Measurements from ENCODE around the gene XG.

Gene XG

DNA sequence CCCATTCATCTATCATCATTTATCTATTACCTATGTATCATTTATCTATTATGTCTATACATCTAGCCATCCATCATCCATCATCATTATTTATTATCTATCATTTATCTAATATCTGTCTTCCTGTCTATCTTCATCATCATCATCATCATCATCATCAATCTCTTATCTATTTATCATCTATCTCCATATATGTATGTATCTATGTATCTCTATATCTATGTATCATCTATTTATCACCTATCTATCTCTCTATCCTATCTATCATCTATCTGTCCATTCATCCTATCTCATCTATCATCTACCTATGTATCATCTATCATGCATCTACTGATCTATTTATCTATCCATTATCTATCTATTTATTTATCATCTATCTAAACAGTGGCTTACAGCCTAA lies 73.0 kb downstream of the XG start:
- TF ChIP-seq, protein P1, sequence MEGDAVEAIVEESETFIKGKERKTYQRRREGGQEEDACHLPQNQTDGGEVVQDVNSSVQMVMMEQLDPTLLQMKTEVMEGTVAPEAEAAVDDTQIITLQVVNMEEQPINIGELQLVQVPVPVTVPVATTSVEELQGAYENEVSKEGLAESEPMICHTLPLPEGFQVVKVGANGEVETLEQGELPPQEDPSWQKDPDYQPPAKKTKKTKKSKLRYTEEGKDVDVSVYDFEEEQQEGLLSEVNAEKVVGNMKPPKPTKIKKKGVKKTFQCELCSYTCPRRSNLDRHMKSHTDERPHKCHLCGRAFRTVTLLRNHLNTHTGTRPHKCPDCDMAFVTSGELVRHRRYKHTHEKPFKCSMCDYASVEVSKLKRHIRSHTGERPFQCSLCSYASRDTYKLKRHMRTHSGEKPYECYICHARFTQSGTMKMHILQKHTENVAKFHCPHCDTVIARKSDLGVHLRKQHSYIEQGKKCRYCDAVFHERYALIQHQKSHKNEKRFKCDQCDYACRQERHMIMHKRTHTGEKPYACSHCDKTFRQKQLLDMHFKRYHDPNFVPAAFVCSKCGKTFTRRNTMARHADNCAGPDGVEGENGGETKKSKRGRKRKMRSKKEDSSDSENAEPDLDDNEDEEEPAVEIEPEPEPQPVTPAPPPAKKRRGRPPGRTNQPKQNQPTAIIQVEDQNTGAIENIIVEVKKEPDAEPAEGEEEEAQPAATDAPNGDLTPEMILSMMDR (IDR thresholded peaks at IDR 0.05; ENCODE audit: low read depth, low read length, poor library complexity, severe bottlenecking) = no peak
- TF ChIP-seq EZH2phosphoT487 (IDR thresholded peaks at IDR 0.05; ENCODE audit: borderline replicate concordance, low read length) = no peak
- H3F3A ChIP-seq (ENCODE audit: control insufficient read depth, insufficient read depth) = no peaks in the 10 kb centered on the region
- H4K20me1 ChIP-seq (ENCODE audit: control insufficient read depth, insufficient read depth, low read depth, low read length) = no peaks in the 10 kb centered on the region
- no peaks in the 10 kb centered on the region for H3K36me3 ChIP-seq (ENCODE audit: control insufficient read depth, low read length)
- no peaks in the 10 kb centered on the region for H3K4me1 ChIP-seq (ENCODE audit: control insufficient read depth, low read length)
- no peak overlapping the region for H3K27ac ChIP-seq (ENCODE audit: low read depth, low read length)
- H3K9me2 ChIP-seq (replicated peaks; ENCODE audit: control insufficient read depth, low read length) = no peaks in the 10 kb centered on the region
- H3K79me2 ChIP-seq (ENCODE audit: control insufficient read depth, low read length) = no peaks in the 10 kb centered on the region
- H3K4me2 ChIP-seq (ENCODE audit: low read length) = no peak overlapping the region
- no peaks in the 10 kb centered on the region for H3K27me3 ChIP-seq (ENCODE audit: control insufficient read depth, low read length)
- no peaks in the 10 kb centered on the region for H3K9me3 ChIP-seq (ENCODE audit: control insufficient read depth, insufficient read depth, low read length)
- H3K4me3 ChIP-seq (ENCODE audit: low read length) = no peak overlapping the region

DNA sequence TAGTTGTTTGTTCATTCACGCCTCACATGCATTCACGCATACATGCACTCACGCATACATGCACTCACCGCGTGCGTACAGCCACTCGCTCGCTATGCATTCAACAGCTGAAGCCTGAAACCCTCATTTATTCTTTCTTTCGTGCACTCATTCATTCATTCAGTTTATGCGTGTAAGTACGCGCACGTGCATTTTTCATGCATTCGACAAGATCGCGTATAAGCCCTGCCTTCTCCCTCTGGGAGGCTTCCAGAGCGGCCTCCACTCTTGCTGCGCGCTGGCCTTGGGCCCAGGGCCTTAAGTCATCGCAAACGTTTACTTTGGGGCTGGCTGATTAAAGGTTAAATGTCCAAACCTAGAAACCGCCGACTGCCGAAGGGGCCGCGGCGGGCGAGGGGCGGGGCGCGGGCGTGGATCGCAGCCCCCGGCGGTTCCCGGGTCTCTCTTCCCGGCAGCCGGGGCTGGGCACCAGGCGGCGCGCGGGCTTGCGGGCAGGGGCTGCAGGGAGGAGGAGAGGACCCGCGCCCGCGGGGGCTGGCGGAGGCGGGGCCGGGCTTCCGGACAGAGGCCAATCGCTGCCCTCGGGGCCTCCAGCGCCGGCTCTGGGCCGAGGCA lies 76.6 kb downstream of the XG start, which contains the start of gene GYG2:
TSS of gene GYG2 (plus strand) at position 587 of the 615 bp plus-strand sequence. CDS start 1,259 bp downstream, outside the sequence.
- TF ChIP-seq, protein P1 (IDR thresholded peaks at IDR 0.05; ENCODE audit: low read depth, low read length, poor library complexity, severe bottlenecking) = no peak
- TF ChIP-seq EZH2phosphoT487 (IDR thresholded peaks at IDR 0.05; ENCODE audit: borderline replicate concordance, low read length) = no peak
- Histone ChIP-seq H3K79me2 (ENCODE audit: control insufficient read depth, low read length) (no peaks in the 10 kb centered on the region), H3K4me2 (ENCODE audit: low read length) (no peak within 1 kb of the TSS), H3F3A (ENCODE audit: control insufficient read depth, insufficient read depth) (no peaks in the 10 kb centered on the region), H3K9me2 (replicated peaks; ENCODE audit: control insufficient read depth, low read length) (no peaks in the 10 kb centered on the region), H3K36me3 (ENCODE audit: control insufficient read depth, low read length) (no peaks in the 10 kb centered on the region), H3K4me1 (ENCODE audit: control insufficient read depth, low read length) (no peaks in the 10 kb centered on the region), H3K27ac (ENCODE audit: low read depth, low read length) (no peak within 1 kb of the TSS), H4K20me1 (ENCODE audit: control insufficient read depth, insufficient read depth, low read depth, low read length) (no peaks in the 10 kb centered on the region), H3K27me3 (ENCODE audit: control insufficient read depth, low read length) (no peaks in the 10 kb centered on the region), H3K9me3 (ENCODE audit: control insufficient read depth, insufficient read depth, low read length) (no peaks in the 10 kb centered on the region), H3K4me3 (ENCODE audit: low read length) (no peak within 1 kb of the TSS)

DNA sequence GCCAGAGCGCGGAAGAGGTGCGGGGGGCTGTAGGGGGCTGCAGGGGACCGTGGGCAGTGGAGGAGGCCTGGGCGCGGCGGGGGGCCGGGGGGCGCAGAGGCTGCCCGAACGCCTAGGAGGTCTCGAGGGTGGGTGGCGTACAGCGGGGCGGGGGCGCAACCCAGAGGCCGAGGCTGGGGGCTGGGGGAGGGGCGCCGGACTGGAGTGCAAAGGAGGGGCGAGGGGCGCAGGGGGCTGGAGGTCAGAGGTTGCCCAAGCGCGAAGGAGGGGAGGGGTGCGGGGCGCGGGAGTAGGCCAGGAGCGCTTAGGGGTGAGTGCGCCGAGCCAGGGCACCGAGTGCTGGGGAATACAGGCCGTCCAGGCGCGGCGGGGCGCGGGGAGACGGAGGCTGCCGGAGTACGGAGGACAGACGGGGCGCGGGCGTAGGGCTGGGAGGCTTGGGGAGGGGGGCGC lies 77.1 kb downstream of the XG start:
- Histone ChIP-seq H3K4me3 (ENCODE audit: low read length) (no peak overlapping the region), H3K79me2 (ENCODE audit: control insufficient read depth, low read length) (no peaks in the 10 kb centered on the region), H3K9me3 (ENCODE audit: control insufficient read depth, insufficient read depth, low read length) (no peaks in the 10 kb centered on the region), H3K4me1 (ENCODE audit: control insufficient read depth, low read length) (no peaks in the 10 kb centered on the region), H4K20me1 (ENCODE audit: control insufficient read depth, insufficient read depth, low read depth, low read length) (no peaks in the 10 kb centered on the region), H3K4me2 (ENCODE audit: low read length) (no peak overlapping the region), H3K36me3 (ENCODE audit: control insufficient read depth, low read length) (no peaks in the 10 kb centered on the region), H3K27ac (ENCODE audit: low read depth, low read length) (no peak overlapping the region), H3K27me3 (ENCODE audit: control insufficient read depth, low read length) (no peaks in the 10 kb centered on the region), H3F3A (ENCODE audit: control insufficient read depth, insufficient read depth) (no peaks in the 10 kb centered on the region), H3K9me2 (replicated peaks; ENCODE audit: control insufficient read depth, low read length) (no peaks in the 10 kb centered on the region)
- no peak for TF ChIP-seq EZH2phosphoT487 (IDR thresholded peaks at IDR 0.05; ENCODE audit: borderline replicate concordance, low read length)
- TF ChIP-seq, protein P1 (IDR thresholded peaks at IDR 0.05; ENCODE audit: low read depth, low read length, poor library complexity, severe bottlenecking) = no peak

All from DOHH2 (cell line).